GM23338 (cell line): Measurements from ENCODE around the gene MBD2. TPM values are rescaled to one million over a fixed set of nuclear protein-coding genes. Genes with fewer than 3 reads are reported as not detected.
A peak's percentile ranks its signal among the peaks of the same experiment; 100 is the strongest.
"Not testable (repeated sequence)": the region's sequence is repeated elsewhere in the genome, so short reads cannot be mapped to it uniquely, and the experiment has no call there.

Source experiments
- ATAC-seq: fragments of 200-7000 bp; cut with Tn5 transposase; 3 replicates; pipeline ENCODE4 v1.9.1; 2020
- DNase-seq: peaks from one replicate; pipeline ENCODE4 v3.0.0-alpha.2; 2015; ENCODE audit warnings: low spot score
- H2AFZ ChIP-seq: fragments of 200-600 bp; sonication (generic); 2 replicates; pipeline ENCODE4 v1.8.0; 2016; ENCODE audit warnings: antibody characterized with exemption, mild to moderate bottlenecking, moderate library complexity
- H3F3A ChIP-seq: fragments of 200-600 bp; sonication (generic); replicated peaks from 2 replicates; pipeline ENCODE4 v1.8.0; 2017; ENCODE audit warnings: antibody characterized with exemption, mixed run types, low read depth
- H3K27ac ChIP-seq: fragments of 200-600 bp; sonication (generic); 2 replicates; pipeline ENCODE4 v1.6.1; 2016; ENCODE audit warnings: low read depth
- H3K27me3 ChIP-seq: fragments of 200-600 bp; sonication (generic); 2 replicates; pipeline ENCODE4 v1.8.0; 2016; ENCODE audit warnings: mild to moderate bottlenecking, mixed run types, moderate library complexity; ENCODE audit not compliant: insufficient read depth
- H3K36me3 ChIP-seq: fragments of 200-600 bp; sonication (generic); 2 replicates; pipeline ENCODE4 v1.8.0; 2016; ENCODE audit warnings: mild to moderate bottlenecking; ENCODE audit not compliant: insufficient read depth
- H3K4me1 ChIP-seq: fragments of 200-600 bp; sonication (generic); 2 replicates; pipeline ENCODE4 v1.8.0; 2016; ENCODE audit warnings: mild to moderate bottlenecking, moderate library complexity; ENCODE audit not compliant: insufficient read depth
- H3K4me2 ChIP-seq: fragments of 200-600 bp; sonication (generic); 2 replicates; pipeline ENCODE4 v1.7.1; 2017; ENCODE audit warnings: mixed run types
- H3K4me3 ChIP-seq: fragments of 200-600 bp; sonication (generic); 2 replicates; pipeline ENCODE4 v1.6.1; 2016; ENCODE audit warnings: mixed run types
- H3K79me2 ChIP-seq: fragments of 200-600 bp; sonication (generic); replicated peaks from 2 replicates; pipeline ENCODE4 v1.8.0; 2017; ENCODE audit warnings: mild to moderate bottlenecking; ENCODE audit not compliant: insufficient read depth
- H3K9me2 ChIP-seq: fragments of 200-600 bp; sonication (generic); 2 replicates; pipeline ENCODE4 v1.8.0; 2017; ENCODE audit not compliant: insufficient read depth
- H4K20me1 ChIP-seq: fragments of 200-600 bp; sonication (generic); replicated peaks from 2 replicates; pipeline ENCODE4 v1.8.0; 2017; ENCODE audit warnings: mild to moderate bottlenecking; ENCODE audit not compliant: insufficient read depth
- H3K27ac Mint-ChIP-seq: 2 replicates; pipeline ENCODE4 v1.8.0; 2020; ENCODE audit warnings: inconsistent platforms, mild to moderate bottlenecking, moderate library complexity, mixed read lengths
- H3K27me3 Mint-ChIP-seq: 3 replicates; pipeline ENCODE4 v1.8.0; 2022; ENCODE audit warnings: low read depth, mild to moderate bottlenecking, moderate library complexity, mixed read lengths, inconsistent platforms; ENCODE audit not compliant: insufficient read depth, poor library complexity
- H3K36me3 Mint-ChIP-seq: 3 replicates; pipeline ENCODE4 v1.8.0; 2021; ENCODE audit warnings: low read depth, mild to moderate bottlenecking, inconsistent platforms, moderate library complexity, mixed read lengths
- H3K4me1 Mint-ChIP-seq: 3 replicates; pipeline ENCODE4 v1.8.0; 2020; ENCODE audit warnings: mild to moderate bottlenecking, inconsistent platforms, mixed read lengths
- H3K4me3 Mint-ChIP-seq: 3 replicates; pipeline ENCODE4 v1.8.0; 2021; ENCODE audit warnings: moderate library complexity, mild to moderate bottlenecking, inconsistent platforms, mixed read lengths
- H3K9me3 Mint-ChIP-seq: 3 replicates; pipeline ENCODE4 v1.8.0; 2020; ENCODE audit warnings: moderate library complexity, mild to moderate bottlenecking, inconsistent platforms, mixed read lengths
- CREB1 ChIP-seq: fragments of 250-450 bp; sonication (Bioruptor Pico); IDR thresholded peaks from 2 replicates; pipeline ENCODE4 v1.5.0; 2020; ENCODE audit warnings: low read depth, mild to moderate bottlenecking, moderate library complexity
- EZH2 ChIP-seq: fragments of 200-600 bp; sonication (generic); IDR thresholded peaks from one replicate; pipeline ENCODE4 v1.8.0; 2017; ENCODE audit warnings: antibody characterized with exemption, mild to moderate bottlenecking, low read depth; ENCODE audit not compliant: unreplicated experiment
- POLR2AphosphoS5 ChIP-seq: IDR thresholded peaks from 2 replicates; pipeline ENCODE4 v1.6.1; 2016; ENCODE audit warnings: antibody characterized with exemption, low read depth
- REST ChIP-seq: IDR thresholded peaks from one replicate; pipeline ENCODE4 v1.6.1; 2018; ENCODE audit warnings: antibody characterized with exemption; ENCODE audit not compliant: unreplicated experiment
- STAT1 ChIP-seq: IDR thresholded peaks from one replicate; pipeline ENCODE4 v1.6.1; 2016; ENCODE audit warnings: antibody characterized with exemption; ENCODE audit not compliant: unreplicated experiment
- polyA plus RNA-seq: library from polyadenylated mRNA; unstranded; fragments of >200 nt; fragmentation: Nextera tagmentation; extraction: Ambion mirVana; gene quantifications from 2 replicates; pipeline ENCODE4 v1.2.1, GENCODE V29; 2016
- total RNA-seq: library from RNA; depleted of rRNA; stranded (reverse); fragments of >200 nt; shearing (Covaris generic); gene quantifications from 2 replicates; pipeline ENCODE4 v1.2.3, GENCODE V29; 2014
- TF ChIP-seq, protein P1 (sequence below): fragments of 250-450 bp; sonication (Bioruptor Pico); IDR thresholded peaks from 2 replicates; pipeline ENCODE4 v1.5.0; 2020; ENCODE audit warnings: mild to moderate bottlenecking, moderate library complexity

Gene MBD2
- total and polyA plus RNA-seq, 2 experiments from 2014 or later: 11.2 to 39.2 TPM

DNA sequence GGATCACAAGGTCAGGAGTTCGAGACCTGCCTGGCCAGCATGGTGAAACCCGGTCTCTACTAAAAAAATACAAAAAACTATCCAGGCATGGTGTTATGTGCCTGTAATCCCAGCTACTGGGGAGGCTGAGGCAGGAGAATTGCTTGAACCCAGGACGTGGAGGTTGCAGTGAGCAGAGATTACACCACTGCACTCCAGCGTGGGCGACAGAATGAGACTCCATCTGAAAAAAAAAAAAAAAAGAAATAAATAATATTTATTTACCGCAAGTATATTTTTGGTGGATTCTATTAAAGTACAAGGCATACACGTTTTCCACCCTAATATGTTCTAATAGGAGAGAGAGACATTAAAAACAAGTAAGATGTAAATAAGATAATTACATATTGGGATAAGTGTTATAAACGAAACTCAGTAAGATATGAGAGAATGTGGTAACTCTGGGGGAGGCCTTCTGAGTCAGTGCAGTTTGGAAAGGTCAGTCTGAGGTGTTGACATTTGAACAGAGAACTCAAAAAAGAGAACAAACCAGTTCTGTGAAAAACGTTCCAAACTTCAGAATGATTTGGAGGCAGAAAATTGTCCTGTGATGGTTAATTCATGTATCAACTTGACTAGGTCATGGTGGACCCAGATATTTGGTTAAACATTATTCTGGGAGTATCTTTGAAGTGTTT lies 36.1 kb upstream of the MBD2 start (continued):
- TF ChIP-seq, protein P1, sequence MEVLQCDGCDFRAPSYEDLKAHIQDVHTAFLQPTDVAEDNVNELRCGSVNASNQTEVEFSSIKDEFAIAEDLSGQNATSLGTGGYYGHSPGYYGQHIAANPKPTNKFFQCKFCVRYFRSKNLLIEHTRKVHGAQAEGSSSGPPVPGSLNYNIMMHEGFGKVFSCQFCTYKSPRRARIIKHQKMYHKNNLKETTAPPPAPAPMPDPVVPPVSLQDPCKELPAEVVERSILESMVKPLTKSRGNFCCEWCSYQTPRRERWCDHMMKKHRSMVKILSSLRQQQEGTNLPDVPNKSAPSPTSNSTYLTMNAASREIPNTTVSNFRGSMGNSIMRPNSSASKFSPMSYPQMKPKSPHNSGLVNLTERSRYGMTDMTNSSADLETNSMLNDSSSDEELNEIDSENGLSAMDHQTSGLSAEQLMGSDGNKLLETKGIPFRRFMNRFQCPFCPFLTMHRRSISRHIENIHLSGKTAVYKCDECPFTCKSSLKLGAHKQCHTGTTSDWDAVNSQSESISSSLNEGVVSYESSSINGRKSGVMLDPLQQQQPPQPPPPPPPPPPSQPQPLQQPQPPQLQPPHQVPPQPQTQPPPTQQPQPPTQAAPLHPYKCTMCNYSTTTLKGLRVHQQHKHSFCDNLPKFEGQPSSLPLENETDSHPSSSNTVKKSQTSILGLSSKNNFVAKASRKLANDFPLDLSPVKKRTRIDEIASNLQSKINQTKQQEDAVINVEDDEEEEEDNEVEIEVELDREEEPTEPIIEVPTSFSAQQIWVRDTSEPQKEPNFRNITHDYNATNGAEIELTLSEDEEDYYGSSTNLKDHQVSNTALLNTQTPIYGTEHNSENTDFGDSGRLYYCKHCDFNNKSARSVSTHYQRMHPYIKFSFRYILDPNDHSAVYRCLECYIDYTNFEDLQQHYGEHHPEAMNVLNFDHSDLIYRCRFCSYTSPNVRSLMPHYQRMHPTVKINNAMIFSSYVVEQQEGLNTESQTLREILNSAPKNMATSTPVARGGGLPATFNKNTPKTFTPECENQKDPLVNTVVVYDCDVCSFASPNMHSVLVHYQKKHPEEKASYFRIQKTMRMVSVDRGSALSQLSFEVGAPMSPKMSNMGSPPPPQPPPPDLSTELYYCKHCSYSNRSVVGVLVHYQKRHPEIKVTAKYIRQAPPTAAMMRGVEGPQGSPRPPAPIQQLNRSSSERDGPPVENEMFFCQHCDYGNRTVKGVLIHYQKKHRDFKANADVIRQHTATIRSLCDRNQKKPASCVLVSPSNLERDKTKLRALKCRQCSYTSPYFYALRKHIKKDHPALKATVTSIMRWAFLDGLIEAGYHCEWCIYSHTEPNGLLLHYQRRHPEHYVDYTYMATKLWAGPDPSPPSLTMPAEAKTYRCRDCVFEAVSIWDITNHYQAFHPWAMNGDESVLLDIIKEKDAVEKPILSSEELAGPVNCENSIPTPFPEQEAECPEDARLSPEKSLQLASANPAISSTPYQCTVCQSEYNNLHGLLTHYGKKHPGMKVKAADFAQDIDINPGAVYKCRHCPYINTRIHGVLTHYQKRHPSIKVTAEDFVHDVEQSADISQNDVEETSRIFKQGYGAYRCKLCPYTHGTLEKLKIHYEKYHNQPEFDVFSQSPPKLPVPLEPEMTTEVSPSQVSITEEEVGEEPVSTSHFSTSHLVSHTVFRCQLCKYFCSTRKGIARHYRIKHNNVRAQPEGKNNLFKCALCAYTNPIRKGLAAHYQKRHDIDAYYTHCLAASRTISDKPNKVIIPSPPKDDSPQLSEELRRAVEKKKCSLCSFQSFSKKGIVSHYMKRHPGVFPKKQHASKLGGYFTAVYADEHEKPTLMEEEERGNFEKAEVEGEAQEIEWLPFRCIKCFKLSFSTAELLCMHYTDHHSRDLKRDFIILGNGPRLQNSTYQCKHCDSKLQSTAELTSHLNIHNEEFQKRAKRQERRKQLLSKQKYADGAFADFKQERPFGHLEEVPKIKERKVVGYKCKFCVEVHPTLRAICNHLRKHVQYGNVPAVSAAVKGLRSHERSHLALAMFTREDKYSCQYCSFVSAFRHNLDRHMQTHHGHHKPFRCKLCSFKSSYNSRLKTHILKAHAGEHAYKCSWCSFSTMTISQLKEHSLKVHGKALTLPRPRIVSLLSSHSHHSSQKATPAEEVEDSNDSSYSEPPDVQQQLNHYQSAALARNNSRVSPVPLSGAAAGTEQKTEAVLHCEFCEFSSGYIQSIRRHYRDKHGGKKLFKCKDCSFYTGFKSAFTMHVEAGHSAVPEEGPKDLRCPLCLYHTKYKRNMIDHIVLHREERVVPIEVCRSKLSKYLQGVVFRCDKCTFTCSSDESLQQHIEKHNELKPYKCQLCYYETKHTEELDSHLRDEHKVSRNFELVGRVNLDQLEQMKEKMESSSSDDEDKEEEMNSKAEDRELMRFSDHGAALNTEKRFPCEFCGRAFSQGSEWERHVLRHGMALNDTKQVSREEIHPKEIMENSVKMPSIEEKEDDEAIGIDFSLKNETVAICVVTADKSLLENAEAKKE: no peak
- TF ChIP-seq EZH2 (no peak), CREB1 (CRISPR knock-in tag) (no peak), STAT1 (no peak), POLR2AphosphoS5 (no peak), REST (no peak)

DNA sequence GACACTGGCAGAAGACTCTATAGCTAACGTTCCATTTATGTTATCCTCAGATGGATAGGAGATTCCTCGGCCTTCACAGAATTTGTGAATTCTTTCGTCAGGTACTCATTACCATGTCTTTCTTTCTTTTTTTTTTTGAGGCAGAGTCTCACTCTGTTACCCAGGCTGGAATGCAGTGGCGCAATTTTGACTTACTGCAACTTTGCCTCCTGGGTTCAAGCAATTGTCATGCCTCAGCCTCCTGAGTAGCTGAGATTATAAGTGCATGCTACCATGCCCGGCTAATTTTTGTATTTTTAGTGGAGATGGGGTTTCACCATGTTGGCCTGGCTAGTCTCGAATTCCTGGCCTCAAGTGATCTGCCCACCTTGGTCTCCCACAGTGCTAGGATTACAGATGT lies 33.3 kb upstream of the MBD2 start:
- not testable (repeated sequence) for H3K4me3 Mint-ChIP-seq, H3K36me3 ChIP-seq, H3K9me3 Mint-ChIP-seq, H3K9me2 ChIP-seq, H3K27me3 ChIP-seq, H2AFZ ChIP-seq, H3K79me2 ChIP-seq, H3K4me3 ChIP-seq, H4K20me1 ChIP-seq, H3K27me3 Mint-ChIP-seq, H3F3A ChIP-seq, H3K36me3 Mint-ChIP-seq
- Histone ChIP-seq H3K27ac (peak overlapping the region; percentile 8), H3K4me1 (peaks cover 36% of the 10 kb centered on the region), H3K4me2 (peak overlapping the region; percentile 64)
- peak; percentile 66 for ATAC-seq
- Mint-ChIP-seq H3K27ac (peak overlapping the region; percentile 41), H3K4me1 (peaks cover 38% of the 10 kb centered on the region)
- DNase-seq: peak; percentile 54
